Stimulated activated memory B cell treated with anti-CD40 and anti-IgM and Interleukin-4, amounts not matched to agents 10 μg/mL and 1 μg/mL and 100 μg/mL, for 72 hours (primary cell): ENCODE results near the gene SH3RF3.

Source experiments
- ATAC-seq: fragments of 150-1000 bp; cut with Tn5 transposase; 2 replicates; pipeline ENCODE4 v1.10.0; 2021
- H3K27ac Mint-ChIP-seq: one replicate; pipeline ENCODE4 v1.8.0; 2022; ENCODE audit warnings: mild to moderate bottlenecking, mixed read lengths
- H3K27me3 Mint-ChIP-seq: one replicate; pipeline ENCODE4 v1.8.0; 2022; ENCODE audit warnings: mixed read lengths
- H3K36me3 Mint-ChIP-seq: one replicate; pipeline ENCODE4 v1.8.0; 2022; ENCODE audit warnings: mixed read lengths
- H3K4me1 Mint-ChIP-seq: one replicate; pipeline ENCODE4 v1.8.0; 2022; ENCODE audit warnings: mixed read lengths
- H3K4me3 Mint-ChIP-seq: one replicate; pipeline ENCODE4 v1.8.0; 2022; ENCODE audit warnings: mild to moderate bottlenecking, moderate library complexity, mixed read lengths
- H3K9me3 Mint-ChIP-seq: one replicate; pipeline ENCODE4 v1.8.0; 2022; ENCODE audit warnings: mixed read lengths

The SH3RF3 gene

DNA sequence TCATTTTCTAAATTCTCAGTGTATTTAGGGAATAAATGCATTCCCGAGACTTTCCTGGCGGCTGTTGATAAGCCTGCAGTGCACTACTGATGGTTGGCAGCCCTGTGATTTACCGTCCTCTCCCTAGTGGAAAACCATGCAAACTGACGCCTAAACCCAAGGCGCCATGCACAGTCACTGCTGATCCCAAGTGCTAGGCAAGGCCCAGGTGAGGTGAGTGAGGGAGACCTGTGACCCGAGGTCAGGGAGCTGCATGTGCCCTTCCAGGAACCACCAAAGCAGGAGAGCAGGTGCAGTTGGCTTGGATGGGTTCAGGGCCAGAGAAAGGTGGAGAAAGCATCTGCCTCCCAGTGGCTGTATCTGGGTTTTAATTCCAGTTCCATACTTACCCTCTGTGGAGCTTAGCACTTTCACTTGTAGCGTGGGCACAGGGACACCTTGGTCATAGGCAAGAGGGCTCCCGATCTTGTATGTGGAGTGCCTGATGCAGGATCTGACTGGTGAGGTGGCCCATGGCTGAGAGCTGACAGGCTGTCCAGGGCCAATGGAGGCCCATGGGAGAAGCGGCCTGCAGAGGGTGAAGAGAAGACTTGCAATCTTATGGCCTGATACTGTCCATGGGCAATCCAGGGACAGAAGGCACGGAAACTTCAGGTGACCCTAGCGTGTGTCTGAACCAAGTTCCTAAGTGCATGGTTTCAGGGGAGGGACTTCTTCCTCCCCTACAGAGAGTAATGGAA, 131.3 kb downstream of the SH3RF3 start:
- no peak overlapping the region for H3K4me3 Mint-ChIP-seq
- H3K27ac Mint-ChIP-seq, result no peak overlapping the region
- no peaks in the 10 kb centered on the region for H3K36me3 Mint-ChIP-seq
- no peaks in the 10 kb centered on the region for H3K27me3 Mint-ChIP-seq
- no peak for ATAC-seq
- peaks cover 21% of the 10 kb centered on the region for H3K4me1 Mint-ChIP-seq
- H3K9me3 Mint-ChIP-seq, result no peaks in the 10 kb centered on the region

DNA sequence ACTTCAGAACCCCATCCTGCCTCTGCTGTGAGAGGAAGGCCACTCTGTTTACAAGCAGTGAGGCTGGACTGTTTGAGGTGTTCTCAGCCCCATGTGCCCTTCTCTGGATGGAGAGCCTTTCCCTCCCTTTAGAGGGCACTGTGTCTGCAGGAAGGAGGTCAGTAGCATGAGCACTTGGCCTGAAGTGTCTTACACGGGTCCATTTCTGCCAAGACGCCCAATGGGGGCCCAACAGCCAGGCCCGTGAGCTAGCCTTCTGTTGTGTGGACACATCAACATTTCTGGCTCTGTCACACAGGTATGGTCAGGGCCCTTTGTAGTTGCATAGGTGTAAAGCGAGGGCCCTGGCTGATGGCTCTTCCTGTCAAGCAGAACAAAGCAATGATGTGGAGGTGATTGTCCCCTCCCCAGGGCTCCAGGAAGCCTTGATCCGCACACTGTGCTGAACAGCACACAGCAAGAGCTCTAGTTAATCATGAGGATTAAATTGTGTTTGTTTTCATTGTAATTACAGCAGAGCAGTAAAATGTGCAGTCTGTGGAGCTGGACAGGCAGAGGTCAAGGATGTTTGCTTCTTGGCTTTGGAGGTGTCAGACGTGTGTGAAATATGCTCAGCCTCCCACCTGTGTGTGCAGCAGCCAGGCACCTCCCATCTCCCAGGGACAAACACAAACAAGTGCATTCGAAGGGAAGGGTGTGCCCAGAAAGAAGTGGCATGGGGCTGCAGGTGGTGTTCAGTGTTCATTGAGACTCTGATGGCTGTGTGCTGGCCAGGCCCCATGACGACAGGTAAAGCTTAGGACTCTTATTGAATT, 132.1 kb downstream of the SH3RF3 start:
- peaks cover 7% of the 10 kb centered on the region for H3K27me3 Mint-ChIP-seq
- peaks cover 13% of the 10 kb centered on the region for H3K4me1 Mint-ChIP-seq
- H3K9me3 Mint-ChIP-seq, result no peaks in the 10 kb centered on the region
- no peak overlapping the region for H3K27ac Mint-ChIP-seq
- no peak for ATAC-seq
- H3K36me3 Mint-ChIP-seq, result no peaks in the 10 kb centered on the region
- H3K4me3 Mint-ChIP-seq, result no peak overlapping the region

DNA sequence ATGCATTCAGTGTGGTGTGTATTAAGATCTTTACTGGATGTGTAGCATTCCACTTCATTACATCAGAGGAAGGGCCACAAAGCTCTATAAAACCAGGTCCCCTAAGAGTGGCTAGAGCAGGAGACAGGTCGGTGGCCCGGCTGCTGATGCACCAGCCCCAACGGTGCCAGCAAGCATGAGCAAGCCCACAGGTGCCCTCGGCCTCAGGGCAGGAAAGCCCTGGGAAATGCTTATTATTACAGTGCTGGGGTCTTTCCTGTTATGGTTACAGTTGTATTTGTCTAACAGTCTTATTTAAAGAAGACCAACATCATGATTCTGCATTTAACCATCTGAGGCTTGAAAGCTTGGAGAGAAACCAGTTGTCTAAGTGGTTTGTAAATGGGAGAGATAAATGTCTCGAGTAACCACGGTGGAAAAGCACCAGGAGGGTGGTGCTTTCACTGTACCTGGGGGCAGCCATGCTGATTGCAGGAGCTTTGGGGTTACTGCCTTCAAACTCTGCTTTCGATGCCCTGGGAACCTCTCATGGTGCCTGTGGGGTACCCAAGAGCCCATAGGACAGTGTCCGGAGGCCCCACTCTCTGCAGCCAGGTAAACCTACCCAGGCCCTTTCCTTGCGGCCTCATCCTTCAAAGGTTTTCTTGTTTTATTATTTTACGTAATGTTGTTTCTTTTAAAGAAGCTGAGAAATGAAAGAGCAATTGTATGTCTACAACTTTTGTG, 133.1 kb downstream of the SH3RF3 start:
- Mint-ChIP-seq H3K4me1 (peaks cover 3% of the 10 kb centered on the region), H3K4me3 (no peak overlapping the region), H3K36me3 (no peaks in the 10 kb centered on the region), H3K27me3 (peaks cover 9% of the 10 kb centered on the region), H3K9me3 (no peaks in the 10 kb centered on the region), H3K27ac (no peak overlapping the region)
- no peak for ATAC-seq

DNA sequence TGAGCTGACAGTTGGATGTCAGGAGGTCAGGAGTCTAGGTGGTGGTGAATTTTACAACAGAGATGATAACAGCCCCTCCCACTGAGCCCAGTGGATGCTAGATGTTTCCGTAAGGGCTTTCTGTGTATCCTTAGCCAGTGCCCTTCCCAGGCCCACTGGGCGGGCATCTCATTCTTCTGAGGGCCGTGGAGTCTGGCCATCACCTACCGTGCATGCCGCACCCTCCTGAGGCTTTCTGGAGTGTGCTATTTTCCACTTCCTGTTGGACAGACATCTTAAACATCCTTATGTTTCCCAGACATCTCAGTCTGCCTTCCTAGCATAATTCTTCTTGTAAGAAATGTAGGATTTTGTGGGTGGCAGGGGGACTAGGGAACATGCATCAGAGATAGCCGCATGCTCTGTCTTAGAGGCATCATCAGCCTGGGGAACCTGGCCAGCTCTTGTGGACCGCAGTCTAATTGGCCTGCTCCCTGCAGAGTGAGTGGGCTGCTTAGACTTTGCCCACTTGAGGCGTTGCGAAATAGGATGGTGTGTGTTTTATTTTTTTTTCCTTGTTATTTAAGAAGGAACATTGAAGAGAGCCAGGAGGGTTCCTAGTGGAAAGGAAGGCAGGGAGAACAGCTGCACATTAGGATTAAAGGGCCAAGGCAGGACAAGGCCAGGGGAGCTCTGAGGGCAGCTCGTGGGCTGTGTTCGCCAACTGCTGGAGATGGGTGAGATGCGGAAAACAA, 135.8 kb downstream of the SH3RF3 start:
- no peak overlapping the region for H3K4me3 Mint-ChIP-seq
- H3K4me1 Mint-ChIP-seq, result no peaks in the 10 kb centered on the region
- no peaks in the 10 kb centered on the region for H3K36me3 Mint-ChIP-seq
- no peak for ATAC-seq
- H3K27ac Mint-ChIP-seq, result no peak overlapping the region
- H3K9me3 Mint-ChIP-seq, result no peaks in the 10 kb centered on the region
- H3K27me3 Mint-ChIP-seq, result peaks cover 10% of the 10 kb centered on the region

DNA sequence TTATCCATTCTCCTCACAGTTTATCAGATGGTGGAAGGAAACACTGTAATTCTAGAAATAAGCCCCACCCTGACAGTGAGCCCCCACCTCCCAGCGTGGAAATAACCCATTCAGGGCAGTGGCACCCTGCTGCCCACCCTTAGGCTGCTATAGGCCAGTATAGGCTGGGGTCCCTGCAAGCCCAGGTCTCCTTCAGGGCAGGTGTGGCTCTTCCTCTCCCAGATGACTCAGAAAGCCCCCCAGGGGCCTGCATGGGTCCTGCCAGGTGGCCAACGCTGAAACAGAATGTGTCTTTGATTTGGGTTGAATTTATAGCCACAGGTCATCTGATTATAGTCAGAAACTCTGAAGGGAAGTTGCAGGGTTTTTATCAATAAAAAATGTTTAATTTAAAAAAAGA, 136.4 kb downstream of the SH3RF3 start:
- H3K4me1 Mint-ChIP-seq, result no peaks in the 10 kb centered on the region
- ATAC-seq, result no peak

DNA sequence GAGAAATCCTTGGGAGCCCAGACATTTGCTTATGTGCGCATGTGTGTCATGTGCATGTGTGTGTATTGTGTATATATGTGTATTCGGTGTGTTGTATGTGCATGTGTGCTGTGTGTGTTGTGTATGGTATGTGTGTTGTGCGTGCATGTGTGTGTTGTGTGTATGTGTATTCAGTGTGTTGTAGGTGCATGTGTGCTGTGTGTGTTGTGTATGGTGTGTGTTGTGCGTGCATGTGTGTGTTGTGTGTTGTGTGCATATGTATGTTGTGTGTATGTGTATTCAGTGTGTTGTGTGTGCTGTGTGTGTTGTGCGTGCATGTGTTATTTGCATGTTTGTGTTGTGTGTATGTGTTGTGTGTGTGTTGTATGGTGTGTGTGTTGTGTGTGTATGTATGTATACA, 136.9 kb downstream of the SH3RF3 start:
- H3K36me3 Mint-ChIP-seq, result no peaks in the 10 kb centered on the region
- no peak for ATAC-seq
- H3K27me3 Mint-ChIP-seq, result peaks cover 20% of the 10 kb centered on the region
- no peak overlapping the region for H3K4me3 Mint-ChIP-seq
- no peaks in the 10 kb centered on the region for H3K9me3 Mint-ChIP-seq
- H3K4me1 Mint-ChIP-seq, result no peaks in the 10 kb centered on the region
- no peak overlapping the region for H3K27ac Mint-ChIP-seq

More for the DNA sequence above, 136.4 kb downstream of the SH3RF3 start:
- no peak overlapping the region for H3K4me3 Mint-ChIP-seq
- no peak overlapping the region for H3K27ac Mint-ChIP-seq
- H3K36me3 Mint-ChIP-seq, result no peaks in the 10 kb centered on the region
- no peaks in the 10 kb centered on the region for H3K9me3 Mint-ChIP-seq
- peaks cover 16% of the 10 kb centered on the region for H3K27me3 Mint-ChIP-seq

DNA sequence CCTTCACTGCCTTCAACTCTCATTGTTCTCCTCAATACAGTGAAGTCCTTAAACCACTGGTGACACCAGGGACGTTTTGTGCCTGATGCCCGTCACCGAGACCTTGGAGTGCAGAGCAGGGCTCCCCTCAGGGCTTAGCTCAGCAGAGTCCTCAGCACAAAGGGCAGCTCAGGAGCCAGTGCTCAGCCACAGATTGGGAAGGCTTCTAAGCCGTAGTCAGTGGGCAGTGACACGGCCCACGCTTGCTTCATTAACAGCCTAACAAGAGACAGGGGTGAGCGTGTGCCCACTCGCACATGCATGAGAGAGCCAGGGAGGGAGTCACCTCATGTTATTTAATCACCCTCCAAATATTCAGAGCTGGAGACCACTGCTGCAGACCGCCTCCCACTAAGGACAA, 137.5 kb downstream of the SH3RF3 start:
- Mint-ChIP-seq H3K27ac (no peak overlapping the region), H3K36me3 (no peaks in the 10 kb centered on the region), H3K4me3 (no peak overlapping the region), H3K27me3 (peaks cover 20% of the 10 kb centered on the region), H3K4me1 (no peaks in the 10 kb centered on the region), H3K9me3 (no peaks in the 10 kb centered on the region)
- no peak for ATAC-seq

DNA sequence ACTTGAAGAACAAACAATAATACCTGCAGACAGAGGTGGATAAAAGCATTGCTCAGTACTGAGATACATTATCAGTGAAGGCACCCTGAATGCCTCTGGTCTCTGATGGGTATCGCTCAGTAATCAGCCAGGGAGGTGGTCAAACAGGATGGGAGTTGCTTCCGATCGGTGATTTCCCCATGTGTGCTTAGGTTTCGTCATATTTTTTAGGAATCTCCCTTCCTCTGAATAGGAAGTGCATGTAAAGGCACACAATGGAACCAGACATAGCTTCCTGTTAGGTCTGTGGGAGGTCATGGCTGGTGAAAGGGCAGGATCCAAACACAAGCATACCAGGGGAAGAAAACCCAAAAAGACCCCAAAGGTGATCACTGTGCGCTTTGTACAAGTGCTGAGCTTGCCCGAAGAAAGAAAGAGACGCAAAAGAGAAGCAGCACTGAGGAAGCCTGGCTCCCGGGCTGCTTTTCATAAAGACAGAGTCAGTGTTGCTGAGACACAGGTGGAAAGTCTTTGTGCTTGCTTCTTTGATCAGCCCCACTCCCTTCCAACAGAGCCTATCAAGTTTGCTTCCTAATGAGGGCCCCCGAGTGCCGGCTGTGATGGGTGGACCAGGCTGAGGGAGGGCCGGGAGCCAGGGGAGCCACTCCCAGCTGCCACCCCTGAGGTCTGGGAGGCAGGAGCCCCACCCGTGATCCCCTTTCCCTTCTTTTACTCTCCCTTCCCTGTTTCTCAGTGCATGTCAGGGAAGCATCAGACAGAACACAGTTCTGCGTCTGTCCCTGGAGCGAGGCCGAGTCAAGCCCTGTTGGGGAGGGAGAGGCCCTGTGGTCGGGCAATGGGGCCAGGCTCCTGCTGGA, 138.2 kb downstream of the SH3RF3 start:
- Mint-ChIP-seq H3K4me1 (no peaks in the 10 kb centered on the region), H3K36me3 (no peaks in the 10 kb centered on the region), H3K27me3 (peaks cover 20% of the 10 kb centered on the region), H3K27ac (no peak overlapping the region), H3K9me3 (no peaks in the 10 kb centered on the region), H3K4me3 (no peak overlapping the region)
- no peak for ATAC-seq

DNA sequence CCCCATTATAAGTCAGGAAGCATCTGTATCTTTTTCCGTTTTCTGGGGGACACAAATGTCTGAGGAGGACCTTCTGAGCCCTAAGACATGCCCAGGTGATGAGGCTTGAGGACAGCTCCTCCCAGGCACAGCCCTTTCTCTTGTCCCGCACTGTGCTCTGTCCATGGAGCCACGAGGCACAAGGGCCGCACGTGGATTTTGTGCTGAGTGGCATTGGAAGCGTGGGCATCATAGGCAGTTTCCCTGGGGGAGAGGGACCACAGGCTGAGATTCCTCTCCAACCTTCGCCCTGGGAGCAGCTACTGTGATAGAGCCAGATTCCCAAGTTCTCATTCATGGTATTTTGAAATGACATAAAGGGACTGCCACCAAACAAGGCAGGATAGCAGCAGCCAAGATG, 139.9 kb downstream of the SH3RF3 start:
- Mint-ChIP-seq H3K4me1 (no peaks in the 10 kb centered on the region), H3K9me3 (no peaks in the 10 kb centered on the region), H3K27me3 (peaks cover 20% of the 10 kb centered on the region), H3K27ac (no peak overlapping the region), H3K36me3 (no peaks in the 10 kb centered on the region), H3K4me3 (no peak overlapping the region)
- no peak for ATAC-seq

DNA sequence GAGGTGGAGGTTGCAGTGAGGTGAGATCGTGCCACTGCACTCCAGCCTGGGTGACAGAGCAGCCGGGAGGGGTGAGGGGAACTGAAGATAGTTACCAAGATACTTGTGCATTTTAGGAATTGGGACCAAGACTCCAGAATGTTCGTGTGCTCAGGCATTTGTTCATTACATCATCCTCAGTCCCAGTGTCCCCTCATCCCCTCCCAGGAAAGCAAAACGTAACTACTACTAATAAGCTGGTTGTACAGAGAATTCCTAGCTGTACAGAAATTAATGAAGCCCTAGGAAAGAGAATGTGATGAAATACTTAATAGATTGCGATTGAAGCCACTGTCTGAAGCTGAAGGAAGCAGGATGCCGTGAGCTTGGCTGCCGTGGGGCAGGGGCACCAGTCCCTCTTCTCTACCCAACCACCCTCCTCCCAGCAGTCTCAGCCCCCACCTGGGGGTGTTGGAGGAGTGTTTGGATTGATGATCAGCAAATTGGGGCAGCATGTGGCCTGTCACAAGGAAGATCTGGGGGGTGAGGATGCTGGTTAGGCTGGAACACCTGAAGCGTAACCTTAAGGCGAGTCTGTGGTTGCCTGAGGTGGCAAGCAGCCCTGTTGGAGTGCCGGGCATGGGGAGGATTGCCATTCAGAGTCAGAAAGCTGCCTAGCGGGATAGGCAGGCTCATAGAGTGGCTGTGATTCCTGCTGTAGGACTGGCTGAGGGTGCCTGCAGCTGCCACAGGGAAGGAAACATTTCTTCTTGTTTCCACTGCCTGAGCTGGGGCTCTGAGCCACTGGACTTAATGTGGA, 140.9 kb downstream of the SH3RF3 start:
- ATAC-seq, result no peak
- Mint-ChIP-seq H3K36me3 (no peaks in the 10 kb centered on the region), H3K27ac (no peak overlapping the region), H3K27me3 (peaks cover 20% of the 10 kb centered on the region), H3K4me1 (no peaks in the 10 kb centered on the region), H3K4me3 (no peak overlapping the region), H3K9me3 (no peaks in the 10 kb centered on the region)

DNA sequence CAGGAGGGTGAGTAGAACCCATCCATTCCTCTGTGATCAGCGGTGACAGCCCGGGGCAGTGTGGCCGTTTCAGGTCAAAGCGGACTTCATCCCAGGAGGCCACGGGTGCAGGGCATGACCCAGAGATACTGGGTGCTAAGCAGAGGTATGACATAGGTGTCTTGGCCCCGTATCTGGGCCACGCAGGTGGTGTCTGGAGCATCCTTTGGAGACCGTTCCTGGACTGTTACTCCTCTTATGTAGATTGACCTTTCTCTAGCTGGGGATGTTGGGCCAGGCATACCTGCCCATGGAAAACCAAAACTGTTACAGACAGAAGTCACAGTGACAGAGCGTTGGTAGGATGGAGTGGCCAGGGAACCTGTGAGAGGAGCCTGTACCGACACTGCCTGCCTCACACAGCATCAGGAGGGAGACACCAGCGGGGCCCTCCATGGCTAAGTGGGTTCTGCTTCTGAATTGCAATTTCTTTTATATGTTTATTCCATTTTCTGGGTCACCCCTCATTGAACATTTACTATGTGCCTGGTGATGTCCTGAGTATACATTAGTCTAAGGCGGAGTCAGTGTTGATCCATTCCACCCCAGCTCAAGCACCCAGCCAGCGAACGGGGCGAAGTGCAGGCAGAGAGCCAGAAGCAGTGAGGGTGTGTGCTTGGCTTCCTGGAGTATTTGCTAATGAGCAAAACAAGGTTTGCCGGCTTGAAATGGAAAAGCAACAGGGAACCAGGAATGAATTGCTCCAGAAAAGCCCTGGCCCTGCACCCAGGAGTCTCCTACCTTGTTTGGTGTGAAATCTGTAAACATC, 141.7 kb downstream of the SH3RF3 start:
- peaks cover 17% of the 10 kb centered on the region for H3K27me3 Mint-ChIP-seq
- H3K9me3 Mint-ChIP-seq, result no peaks in the 10 kb centered on the region
- H3K36me3 Mint-ChIP-seq, result no peaks in the 10 kb centered on the region
- ATAC-seq, result no peak
- H3K4me3 Mint-ChIP-seq, result no peak overlapping the region
- no peaks in the 10 kb centered on the region for H3K4me1 Mint-ChIP-seq
- no peak overlapping the region for H3K27ac Mint-ChIP-seq

DNA sequence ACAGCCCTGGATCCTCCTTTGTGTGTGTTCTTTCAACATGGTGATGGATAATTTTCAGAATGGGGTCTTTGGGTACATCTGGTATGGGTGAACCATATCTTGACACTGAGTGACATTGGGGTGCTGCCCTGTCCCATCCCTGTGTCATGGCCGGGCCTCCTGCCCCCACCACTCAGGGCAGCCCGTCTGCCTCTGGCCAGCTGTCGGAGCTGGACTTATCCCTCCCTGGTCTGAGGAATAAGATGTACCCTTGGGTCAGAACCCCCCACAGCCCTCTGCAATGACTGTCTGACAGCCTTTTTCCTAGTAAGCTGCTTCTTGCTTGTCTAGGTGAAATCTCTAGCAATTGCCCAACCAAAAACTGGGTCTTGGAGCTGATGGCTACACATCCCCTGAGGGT, 142.9 kb downstream of the SH3RF3 start:
- Mint-ChIP-seq H3K36me3 (no peaks in the 10 kb centered on the region), H3K27ac (no peak overlapping the region), H3K9me3 (no peaks in the 10 kb centered on the region), H3K27me3 (peaks cover 11% of the 10 kb centered on the region), H3K4me3 (no peak overlapping the region), H3K4me1 (no peaks in the 10 kb centered on the region)
- ATAC-seq, result no peak

DNA sequence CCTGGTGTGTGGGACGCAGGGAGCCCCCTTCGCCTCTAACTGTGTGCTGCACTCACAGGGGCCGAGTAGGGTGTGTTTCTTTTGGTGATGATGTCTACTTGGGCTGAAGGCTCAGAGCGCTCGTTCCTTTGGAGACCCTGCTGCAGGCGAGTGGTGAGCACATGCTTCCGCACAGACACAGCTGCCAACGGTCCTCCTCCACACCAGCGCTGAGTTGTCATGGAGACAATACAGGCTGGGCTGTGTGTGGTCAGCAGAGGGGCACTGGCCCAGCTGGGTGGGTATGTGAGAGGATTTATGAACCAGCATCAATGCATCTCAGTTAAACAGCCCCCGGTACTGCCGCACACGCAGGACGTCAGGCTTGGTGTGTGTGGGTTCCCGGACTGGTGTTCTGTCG, 143.5 kb downstream of the SH3RF3 start:
- no peaks in the 10 kb centered on the region for H3K9me3 Mint-ChIP-seq
- H3K36me3 Mint-ChIP-seq, result no peaks in the 10 kb centered on the region
- ATAC-seq, result no peak
- H3K4me3 Mint-ChIP-seq, result no peak overlapping the region
- no peak overlapping the region for H3K27ac Mint-ChIP-seq
- peaks cover 11% of the 10 kb centered on the region for H3K27me3 Mint-ChIP-seq
- H3K4me1 Mint-ChIP-seq, result no peaks in the 10 kb centered on the region
